GM18507 (cell line): ENCODE data around the gene BTG1.
A peak's percentile ranks its signal among the peaks of the same experiment; 100 is the strongest.
"Not testable (repeated sequence)": the region's sequence is repeated elsewhere in the genome, so short reads cannot be mapped to it uniquely, and the experiment has no call there.

Experiments used
- DNase-seq: peaks from one replicate; pipeline ENCODE4 v3.0.0; 2011; ENCODE audit warnings: low read depth; ENCODE audit not compliant: insufficient read length; ENCODE audit errors: extremely low spot score
- FAIRE-seq: peaks from 2 replicates; lab custom pipeline; 2011; peaks lifted over from hg19 to GRCh38; lab: Jason Lieb, UNC

Gene BTG1

GRCh38 chr12:92136026-92136730 is 9.5 kb downstream of the BTG1 start:
- DNase-seq (no peak), FAIRE-seq (peak; percentile 78)

GRCh38 chr12:92135541-92135940 is 10.1 kb downstream of the BTG1 start:
- DNase-seq, result not testable (repeated sequence)

GRCh38 chr12:92134638-92135274 is 10.9 kb downstream of the BTG1 start:
- DNase-seq (no peak), FAIRE-seq (peak; percentile 76)

More at GRCh38 chr12:92135541-92135940, 10.1 kb downstream of the BTG1 start:
- FAIRE-seq, result not testable (repeated sequence)

GRCh38 chr12:92133795-92134637 is 11.6 kb downstream of the BTG1 start:
- no peak for DNase-seq
- FAIRE-seq, result no peak

- FAIRE-seq (peak; percentile 75), DNase-seq (no peak)
Measured at GRCh38 chr12:92133171-92133570, 12.5 kb downstream of the BTG1 start.

GRCh38 chr12:92132288-92132687 is 13.4 kb downstream of the BTG1 start:
- peak; percentile 45 for FAIRE-seq
- DNase-seq, result no peak

- no peak for FAIRE-seq
- DNase-seq, result no peak
Measured at GRCh38 chr12:92130999-92131398, 14.6 kb downstream of the BTG1 start.

- no peak for DNase-seq
- FAIRE-seq, result no peak
Measured at GRCh38 chr12:92129609-92130008, 16.0 kb downstream of the BTG1 start.

- DNase-seq (no peak), FAIRE-seq (no peak)
Measured at GRCh38 chr12:92128612-92129011, 17.0 kb downstream of the BTG1 start.

- DNase-seq, result no peak
- FAIRE-seq, result peak; percentile 66
Measured at GRCh38 chr12:92124689-92125029, 21.0 kb downstream of the BTG1 start.

GRCh38 chr12:92123780-92124688 is 21.6 kb downstream of the BTG1 start:
- DNase-seq (no peak), FAIRE-seq (peak; percentile 56)

GRCh38 chr12:92122941-92123779 is 22.5 kb downstream of the BTG1 start:
- no peak for DNase-seq
- peak; percentile 71 for FAIRE-seq

GRCh38 chr12:92121826-92122225 is 23.8 kb downstream of the BTG1 start:
- FAIRE-seq (no peak), DNase-seq (no peak)

- FAIRE-seq, result peak; percentile 5
- no peak for DNase-seq
Measured at GRCh38 chr12:92118826-92119536, 26.7 kb downstream of the BTG1 start.

- DNase-seq (no peak), FAIRE-seq (no peak)
Measured at GRCh38 chr12:92114834-92115233, 30.8 kb downstream of the BTG1 start.

- DNase-seq (no peak), FAIRE-seq (no peak)
Measured at GRCh38 chr12:92111256-92111655, 34.4 kb downstream of the BTG1 start.

- DNase-seq (no peak), FAIRE-seq (no peak)
Measured at GRCh38 chr12:92110083-92110640, 35.5 kb downstream of the BTG1 start.

GRCh38 chr12:92109613-92110012 is 36.0 kb downstream of the BTG1 start:
- no peak for DNase-seq
- no peak for FAIRE-seq
